Measurements from ENCODE around the gene PNMA8C.

The PNMA8C gene

GRCh38 chr19:46384396-46384795, 44.3 kb downstream of the PNMA8C start:
- ATAC-seq (ENCODE audit: insufficient read depth, low read depth) (no peak), DNase-seq (no peak)
- H3K79me2 ChIP-seq (ENCODE audit: insufficient read depth, low read length) = no peaks in the 10 kb centered on the region
- H3K27me3 ChIP-seq (ENCODE audit: insufficient read depth, low read length, poor library complexity) = no peaks in the 10 kb centered on the region
- H2AFZ ChIP-seq (ENCODE audit: low read depth, low read length) = no peak overlapping the region
- no peak overlapping the region for H3K4me3 ChIP-seq (ENCODE audit: low read depth in 1 of 2, low read length in 2 of 2)
- H3K27ac ChIP-seq (ENCODE audit: low read length) = no peak overlapping the region
- no peaks in the 10 kb centered on the region for H3K4me1 ChIP-seq (ENCODE audit: insufficient read depth, low read length)
- H3K9me3 ChIP-seq (ENCODE audit: insufficient read depth, low read length, severe bottlenecking) = no peaks in the 10 kb centered on the region
- peaks cover 12% of the 10 kb centered on the region for H4K20me1 ChIP-seq (ENCODE audit: insufficient read depth, low read length)
- TF ChIP-seq EZH2 (IDR thresholded peaks at IDR 0.05; ENCODE audit: borderline replicate concordance, low read depth, low read length, severe bottlenecking) (no peak), CTCF (IDR thresholded peaks at IDR 0.05; ENCODE audit: borderline replicate concordance, extremely low read depth, low read length, poor library complexity, severe bottlenecking) (no peak)
- H3K9ac ChIP-seq (ENCODE audit: low read depth, low read length) = no peak overlapping the region
- peaks cover 97% of the 10 kb centered on the region for H3K36me3 ChIP-seq (ENCODE audit: insufficient read depth, low read length)
- H3K4me2 ChIP-seq (ENCODE audit: insufficient read depth, low read length) = no peak overlapping the region

- Histone ChIP-seq H3K27ac (ENCODE audit: low read length) (no peak overlapping the region), H3K9me3 (ENCODE audit: insufficient read depth, low read length, severe bottlenecking) (no peaks in the 10 kb centered on the region), H3K4me2 (ENCODE audit: insufficient read depth, low read length) (no peak overlapping the region), H3K4me1 (ENCODE audit: insufficient read depth, low read length) (no peaks in the 10 kb centered on the region), H3K9ac (ENCODE audit: low read depth, low read length) (no peak overlapping the region), H2AFZ (ENCODE audit: low read depth, low read length) (no peak overlapping the region), H3K27me3 (ENCODE audit: insufficient read depth, low read length, poor library complexity) (no peaks in the 10 kb centered on the region), H3K36me3 (ENCODE audit: insufficient read depth, low read length) (peaks cover 97% of the 10 kb centered on the region), H3K79me2 (ENCODE audit: insufficient read depth, low read length) (no peaks in the 10 kb centered on the region), H3K4me3 (ENCODE audit: low read depth in 1 of 2, low read length in 2 of 2) (no peak overlapping the region), H4K20me1 (ENCODE audit: insufficient read depth, low read length) (peaks cover 11% of the 10 kb centered on the region)
- TF ChIP-seq CTCF (IDR thresholded peaks at IDR 0.05; ENCODE audit: borderline replicate concordance, extremely low read depth, low read length, poor library complexity, severe bottlenecking) (no peak), EZH2 (IDR thresholded peaks at IDR 0.05; ENCODE audit: borderline replicate concordance, low read depth, low read length, severe bottlenecking) (no peak)
- no peak for DNase-seq
- no peak for ATAC-seq (ENCODE audit: insufficient read depth, low read depth)
Observed at GRCh38 chr19:46383846-46384245, 44.9 kb downstream of the PNMA8C start.

GRCh38 chr19:46383171-46383815, 45.4 kb downstream of the PNMA8C start:
- Histone ChIP-seq H3K4me2 (ENCODE audit: insufficient read depth, low read length) (no peak overlapping the region), H3K36me3 (ENCODE audit: insufficient read depth, low read length) (peaks cover 97% of the 10 kb centered on the region), H3K4me3 (ENCODE audit: low read depth in 1 of 2, low read length in 2 of 2) (no peak overlapping the region), H3K4me1 (ENCODE audit: insufficient read depth, low read length) (no peaks in the 10 kb centered on the region), H3K27ac (ENCODE audit: low read length) (no peak overlapping the region), H3K27me3 (ENCODE audit: insufficient read depth, low read length, poor library complexity) (no peaks in the 10 kb centered on the region), H3K79me2 (ENCODE audit: insufficient read depth, low read length) (no peaks in the 10 kb centered on the region), H2AFZ (ENCODE audit: low read depth, low read length) (no peak overlapping the region), H4K20me1 (ENCODE audit: insufficient read depth, low read length) (peaks cover 11% of the 10 kb centered on the region), H3K9me3 (ENCODE audit: insufficient read depth, low read length, severe bottlenecking) (no peaks in the 10 kb centered on the region), H3K9ac (ENCODE audit: low read depth, low read length) (no peak overlapping the region)
- no peak for DNase-seq
- no peak for TF ChIP-seq CTCF (IDR thresholded peaks at IDR 0.05; ENCODE audit: borderline replicate concordance, extremely low read depth, low read length, poor library complexity, severe bottlenecking)
- TF ChIP-seq EZH2 (IDR thresholded peaks at IDR 0.05; ENCODE audit: borderline replicate concordance, low read depth, low read length, severe bottlenecking) = no peak
- no peak for ATAC-seq (ENCODE audit: insufficient read depth, low read depth)

Measured in DND-41 (cell line).